CD4-positive, alpha-beta T cell treated with Interleukin-6 at 100 ng/mL for 8 hours (primary cell): ENCODE results near the gene CLTA.

Experiments
- DNase-seq: peaks from one replicate; pipeline ENCODE4 v3.0.0-alpha.2; 2020; ENCODE audit warnings: mixed read lengths, low spot score

CLTA gene, protein sequence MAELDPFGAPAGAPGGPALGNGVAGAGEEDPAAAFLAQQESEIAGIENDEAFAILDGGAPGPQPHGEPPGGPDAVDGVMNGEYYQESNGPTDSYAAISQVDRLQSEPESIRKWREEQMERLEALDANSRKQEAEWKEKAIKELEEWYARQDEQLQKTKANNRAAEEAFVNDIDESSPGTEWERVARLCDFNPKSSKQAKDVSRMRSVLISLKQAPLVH

DNA sequence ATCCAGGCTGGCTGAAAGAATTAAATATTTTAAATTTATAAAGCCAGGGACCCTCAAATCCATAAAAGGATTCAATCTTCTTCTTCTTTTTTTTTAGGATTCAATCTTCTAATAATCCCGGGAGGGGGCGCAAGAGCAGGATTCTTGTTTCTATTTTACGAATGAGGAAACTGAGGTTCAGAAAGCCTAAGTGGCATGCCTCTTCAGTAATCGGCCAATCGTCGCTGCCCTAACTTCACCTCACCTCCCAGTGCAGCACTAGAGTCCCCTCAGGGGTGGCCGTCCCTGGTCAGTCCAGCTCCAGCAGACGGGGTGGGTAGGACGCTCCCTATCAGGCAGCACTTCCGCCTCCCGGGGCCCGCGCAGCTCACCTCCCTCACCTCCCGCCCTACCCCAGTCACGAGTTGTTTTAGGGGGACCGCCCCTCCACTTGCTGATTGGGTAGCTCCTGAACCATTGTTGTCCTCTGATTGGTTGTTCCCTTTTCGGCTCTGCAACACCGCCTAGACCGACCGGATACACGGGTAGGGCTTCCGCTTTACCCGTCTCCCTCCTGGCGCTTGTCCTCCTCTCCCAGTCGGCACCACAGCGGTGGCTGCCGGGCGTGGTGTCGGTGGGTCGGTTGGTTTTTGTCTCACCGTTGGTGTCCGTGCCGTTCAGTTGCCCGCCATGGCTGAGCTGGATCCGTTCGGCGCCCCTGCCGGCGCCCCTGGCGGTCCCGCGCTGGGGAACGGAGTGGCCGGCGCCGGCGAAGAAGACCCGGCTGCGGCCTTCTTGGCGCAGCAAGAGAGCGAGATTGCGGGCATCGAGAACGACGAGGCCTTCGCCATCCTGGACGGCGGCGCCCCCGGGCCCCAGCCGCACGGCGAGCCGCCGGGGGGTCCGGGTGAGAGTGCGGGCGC lies at the start of gene CLTA:
Gene CLTA, plus strand, starts transcription at position 534 of the 902 bp plus-strand sequence. Its CDS starts 136 bp downstream, at position 670.
- peak; percentile 97 for DNase-seq

DNA sequence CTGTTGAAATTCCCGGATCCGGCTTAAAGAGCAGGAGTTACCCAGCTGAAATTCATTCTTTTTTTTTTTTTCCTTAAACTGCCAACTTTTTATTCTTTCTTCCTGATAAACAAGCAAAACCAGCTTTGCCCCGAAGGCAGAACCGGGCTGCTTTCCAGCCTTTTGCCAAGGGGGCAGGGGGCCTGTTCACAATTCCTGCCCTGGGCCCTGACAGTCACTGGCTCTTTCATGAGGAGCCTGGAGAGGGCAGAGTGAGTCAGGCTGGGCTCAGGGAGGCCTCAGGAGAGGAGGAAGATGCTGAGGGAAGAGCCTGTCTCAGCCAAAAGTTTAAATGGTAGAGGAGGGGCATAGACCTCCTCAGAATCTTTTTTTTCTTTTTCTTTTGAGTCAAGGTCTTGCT lies 49.4 kb upstream of the CLTA start:
- DNase-seq = no peak

DNA sequence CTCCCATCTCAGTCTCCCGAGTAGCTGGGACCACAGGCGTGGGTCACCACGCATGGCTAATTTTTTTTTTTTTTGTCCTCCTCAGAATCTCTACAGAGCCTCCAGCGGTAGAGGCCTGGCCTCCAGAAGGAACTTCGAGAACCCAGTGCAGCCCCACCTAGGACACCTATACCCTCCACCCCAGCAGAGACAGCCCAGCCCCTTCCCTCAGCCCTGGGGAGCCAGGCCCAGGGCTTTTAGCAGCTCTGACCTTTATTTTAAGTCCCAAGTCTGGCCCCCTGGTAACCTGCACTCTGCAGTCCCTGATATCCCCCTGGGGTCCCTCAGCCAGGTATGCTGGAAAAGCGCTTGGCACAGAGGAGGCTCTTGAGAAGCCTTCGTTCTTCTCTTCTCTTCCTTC lies 49.0 kb upstream of the CLTA start:
- no peak for DNase-seq

DNA sequence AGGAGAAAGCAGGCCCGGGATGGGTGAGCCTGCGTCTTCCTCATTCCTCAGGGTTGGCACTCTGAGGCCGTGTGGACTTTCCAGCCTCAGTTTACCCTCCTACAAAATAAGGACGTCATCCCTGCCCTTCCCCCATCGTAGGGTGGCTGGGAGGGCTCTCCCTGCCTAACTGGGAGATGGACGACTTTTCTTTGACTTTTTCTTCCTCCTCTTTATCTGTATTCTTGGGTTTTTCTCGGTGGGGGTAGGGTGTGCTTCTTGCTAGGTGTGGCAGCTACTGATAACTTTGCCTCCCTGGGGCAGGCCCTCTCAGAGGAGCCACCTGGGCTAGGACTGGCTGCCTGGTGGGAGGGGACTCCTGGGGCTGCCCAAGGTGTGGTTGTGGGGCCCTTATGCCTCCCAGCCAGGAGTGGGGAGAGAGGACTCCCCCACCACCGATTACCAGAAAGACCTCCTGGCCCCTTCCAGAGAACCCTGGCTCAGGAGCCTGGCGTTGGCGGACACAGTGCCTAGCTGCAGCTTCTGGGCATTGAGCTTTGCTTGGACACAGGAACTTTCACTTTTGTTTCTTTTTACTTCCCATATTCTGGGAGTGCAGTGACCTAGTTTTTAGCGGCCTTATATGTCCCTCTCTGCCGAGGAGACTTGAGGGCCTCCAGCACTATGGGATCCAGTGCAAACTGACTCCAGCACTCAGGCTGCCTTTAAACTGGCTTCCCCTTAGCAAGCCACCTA lies 48.0 kb upstream of the CLTA start:
- no peak for DNase-seq

DNA sequence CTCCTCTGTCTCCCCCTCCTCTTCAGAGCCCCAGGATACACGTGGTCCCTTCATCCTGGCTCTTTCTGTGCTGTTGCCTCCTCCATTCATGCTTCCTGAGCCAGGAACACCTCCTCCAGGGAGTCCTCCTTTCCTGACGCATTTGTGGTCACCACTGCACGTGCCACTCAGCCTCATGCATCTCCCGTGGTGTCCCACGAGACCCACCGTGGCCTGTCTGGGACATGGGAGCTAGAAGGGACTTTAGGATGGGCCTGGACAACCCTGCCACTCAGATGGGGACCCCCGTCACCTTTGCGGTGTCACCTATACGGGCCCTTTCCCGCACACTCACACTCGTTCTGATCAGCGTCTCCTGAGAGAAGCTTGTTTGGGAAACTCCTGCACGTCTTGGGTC lies 47.5 kb upstream of the CLTA start:
- no peak for DNase-seq

DNA sequence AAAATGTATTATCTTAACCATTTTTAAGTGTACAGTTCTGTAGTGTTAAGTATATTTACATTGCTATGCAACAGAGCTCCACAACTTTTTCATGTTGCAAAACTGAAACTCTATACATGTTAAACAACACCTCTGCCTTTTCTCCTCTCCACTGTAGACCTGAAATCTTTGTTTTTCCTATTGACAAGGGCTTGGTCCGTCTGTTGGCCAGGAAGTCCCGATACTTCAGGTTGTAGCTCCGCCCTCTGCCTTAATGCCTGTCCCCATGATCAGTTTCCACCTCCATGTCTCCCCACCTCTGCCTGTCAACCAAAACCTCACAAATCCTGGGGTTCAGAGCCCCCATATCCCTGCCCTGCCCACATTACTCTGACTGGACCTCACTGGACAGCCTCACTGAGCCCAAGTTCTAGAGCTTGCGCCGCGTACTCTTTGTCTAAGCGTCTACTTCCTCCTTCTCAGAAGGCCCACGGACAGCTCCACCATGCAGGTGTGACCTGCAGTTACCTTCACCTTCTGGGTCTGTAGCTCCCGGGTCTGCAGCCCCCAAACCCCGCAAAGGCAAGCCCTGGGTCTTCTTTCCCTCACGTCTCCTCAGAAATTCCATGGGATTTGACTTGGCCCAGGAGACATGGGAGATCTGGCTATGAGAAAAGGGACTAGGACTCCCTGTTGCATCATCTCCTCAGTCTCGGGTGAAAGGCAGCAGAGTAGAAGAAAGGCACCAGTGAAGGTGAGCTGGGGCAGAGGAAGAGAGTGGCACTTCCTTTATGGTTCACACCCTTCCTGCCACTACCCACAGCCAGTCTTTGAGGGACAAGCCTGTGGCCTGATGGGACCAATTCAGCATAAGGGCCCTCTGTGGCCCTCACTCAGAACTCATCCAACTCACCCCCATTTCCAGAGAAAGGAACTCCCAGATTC lies 46.1 kb upstream of the CLTA start:
- DNase-seq = peak; percentile 49

DNA sequence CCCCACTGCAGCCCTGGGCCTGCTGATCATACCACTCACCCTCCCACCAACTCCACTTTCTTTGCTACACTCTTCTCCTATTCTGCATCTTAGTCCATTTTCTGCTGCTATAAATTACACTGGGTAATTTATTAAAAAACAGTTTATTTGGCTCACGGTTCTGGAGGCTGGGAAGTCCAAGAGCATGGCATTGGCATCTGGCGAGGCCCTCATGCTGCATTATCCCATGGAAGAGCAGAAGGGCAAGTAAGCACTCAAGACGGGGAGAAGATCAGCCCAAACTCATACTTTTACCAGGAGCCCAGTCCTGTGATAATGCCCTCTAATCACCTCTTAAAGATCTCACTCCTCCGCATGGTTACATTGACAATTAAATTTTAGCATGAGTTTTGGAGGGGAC lies 44.8 kb upstream of the CLTA start:
- no peak for DNase-seq

DNA sequence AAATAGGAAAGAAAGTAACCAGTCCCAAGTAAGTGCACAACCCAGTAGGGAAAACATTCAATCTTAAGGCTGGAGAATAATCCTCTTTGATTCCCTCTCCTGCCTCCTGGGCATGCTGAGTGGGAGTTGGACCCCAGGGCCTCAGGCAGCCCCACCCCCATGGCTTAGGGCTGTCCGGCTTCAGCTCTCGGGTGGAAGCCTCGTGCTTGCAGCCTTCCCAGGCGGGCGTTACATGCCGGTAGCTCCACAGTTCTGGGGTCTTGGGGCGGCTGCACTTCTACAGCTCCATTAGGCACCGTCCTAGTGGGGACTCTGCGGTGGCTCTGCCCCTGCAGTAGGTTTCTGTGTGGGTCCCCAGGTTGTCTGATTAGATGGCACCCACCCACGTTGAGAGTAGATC lies 44.1 kb upstream of the CLTA start:
- no peak for DNase-seq

DNA sequence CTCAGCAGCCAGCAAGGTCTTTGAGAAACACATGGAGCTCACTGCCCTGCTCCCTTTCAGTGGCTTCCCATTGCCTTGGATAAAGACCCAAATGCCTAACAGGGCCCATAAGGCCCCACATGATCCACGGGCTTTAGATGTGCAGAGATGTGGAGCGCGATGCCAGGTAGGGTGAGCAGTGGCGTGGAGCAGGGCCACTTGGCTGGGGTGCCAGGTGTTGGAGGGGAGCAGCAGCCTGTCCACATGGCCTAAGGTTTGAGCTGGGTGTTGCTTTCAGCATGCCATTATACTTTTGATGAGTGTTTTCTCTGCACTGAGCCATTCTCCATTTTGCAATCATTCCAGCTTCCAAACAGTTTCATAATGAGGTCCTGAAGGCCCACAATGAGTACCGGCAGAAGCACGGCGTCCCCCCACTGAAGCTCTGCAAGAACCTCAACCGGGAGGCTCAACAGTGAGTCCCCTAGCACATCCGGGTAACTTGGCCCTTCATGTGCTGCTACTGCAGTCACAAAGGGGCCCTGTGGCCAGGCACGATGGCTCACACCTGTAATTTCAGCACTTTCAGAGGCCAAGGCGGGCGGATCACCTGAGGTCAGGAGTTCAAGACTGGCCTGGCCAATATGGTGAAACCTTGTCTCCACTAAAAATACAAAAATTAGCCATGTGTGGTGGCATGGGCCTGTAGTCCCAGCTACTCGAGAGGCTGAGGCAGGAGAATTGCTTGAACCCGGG lies 43.1 kb upstream of the CLTA start:
- no peak for DNase-seq

DNA sequence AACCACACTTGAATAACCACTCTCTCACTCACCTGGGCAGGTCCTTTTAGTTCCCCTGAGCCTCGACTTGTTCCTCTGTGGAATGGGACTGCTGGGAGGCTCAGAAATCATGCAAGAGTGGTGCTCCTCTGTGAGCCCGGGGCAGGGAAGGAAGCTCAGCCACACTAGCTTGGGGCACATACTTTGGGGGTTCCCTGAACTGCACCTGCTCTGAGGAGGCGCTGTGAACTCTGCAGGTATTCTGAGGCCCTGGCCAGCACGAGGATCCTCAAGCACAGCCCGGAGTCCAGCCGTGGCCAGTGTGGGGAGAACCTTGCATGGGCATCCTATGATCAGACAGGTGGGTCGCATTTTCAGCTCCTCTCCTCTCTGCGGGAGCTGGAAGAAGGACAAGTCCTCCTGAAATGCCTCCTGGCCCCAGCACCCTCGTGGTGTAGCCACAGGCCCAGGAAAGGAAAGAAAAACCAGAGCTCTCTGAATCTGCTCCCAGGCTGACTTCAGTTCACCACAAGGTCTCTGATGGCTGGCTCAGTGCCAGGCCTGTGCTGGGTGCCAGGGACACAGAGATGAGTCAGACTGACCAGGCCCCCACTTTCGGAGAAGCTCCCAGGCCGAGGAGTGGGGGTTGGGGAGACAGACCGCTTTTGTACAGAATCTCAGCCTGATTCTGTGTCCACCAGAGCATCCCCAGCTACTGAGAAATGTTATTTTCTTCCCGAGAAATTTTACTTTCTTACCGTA lies 42.2 kb upstream of the CLTA start:
- peak; percentile 75 for DNase-seq

DNA sequence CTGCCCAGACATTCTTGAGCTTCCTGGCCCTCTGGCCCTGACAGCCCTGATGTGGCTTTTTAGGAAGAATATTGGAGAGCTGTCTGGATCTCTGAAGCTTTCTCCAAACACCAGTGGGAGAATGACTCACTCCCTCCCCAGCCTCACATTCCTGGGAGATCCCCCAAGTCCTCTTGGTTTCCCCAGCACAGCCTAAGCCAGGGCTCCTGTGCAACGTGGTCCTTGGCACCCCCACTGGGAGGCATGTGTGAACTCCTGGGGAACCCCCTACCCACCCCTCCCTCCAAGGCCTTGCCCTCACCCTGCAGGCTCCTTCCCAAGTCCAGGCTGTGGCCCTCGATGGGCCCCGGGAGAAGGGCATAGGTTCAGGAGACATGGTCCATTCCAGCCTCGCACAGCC lies 41.5 kb upstream of the CLTA start:
- DNase-seq = no peak

DNA sequence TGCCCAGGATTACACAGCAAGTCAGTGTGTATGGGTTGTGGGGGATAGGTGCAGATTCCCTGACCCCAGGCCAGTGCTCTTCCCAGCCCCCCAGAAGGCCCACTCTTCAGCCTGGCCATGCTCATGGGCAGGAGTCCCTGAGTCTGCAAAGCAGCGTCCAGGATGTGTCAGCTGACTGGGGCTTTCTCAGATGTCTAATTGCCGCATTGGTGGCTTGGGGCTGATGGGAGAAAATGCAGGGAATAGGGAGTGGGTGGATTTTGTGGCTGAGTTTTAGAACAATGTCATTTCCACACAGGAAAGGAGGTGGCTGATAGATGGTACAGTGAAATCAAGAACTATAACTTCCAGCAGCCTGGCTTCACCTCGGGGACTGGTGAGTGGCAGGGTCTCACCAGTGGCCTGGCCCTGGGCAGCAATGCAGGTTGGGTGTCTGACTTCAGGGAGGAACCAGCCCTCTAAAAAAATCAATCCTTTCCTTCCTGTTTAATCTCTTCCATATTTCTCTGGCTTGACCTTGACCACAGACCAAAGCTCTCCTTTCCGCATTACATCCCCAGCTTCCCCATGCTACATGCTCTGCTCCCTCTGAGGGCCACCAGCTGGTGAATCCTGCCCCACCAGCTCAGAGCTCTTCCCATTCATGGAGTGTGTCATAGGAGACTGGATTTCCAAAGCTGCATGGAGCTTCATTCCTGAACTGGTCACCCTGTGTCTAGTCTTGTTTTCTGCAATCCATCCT lies 40.0 kb upstream of the CLTA start:
- DNase-seq = no peak

DNA sequence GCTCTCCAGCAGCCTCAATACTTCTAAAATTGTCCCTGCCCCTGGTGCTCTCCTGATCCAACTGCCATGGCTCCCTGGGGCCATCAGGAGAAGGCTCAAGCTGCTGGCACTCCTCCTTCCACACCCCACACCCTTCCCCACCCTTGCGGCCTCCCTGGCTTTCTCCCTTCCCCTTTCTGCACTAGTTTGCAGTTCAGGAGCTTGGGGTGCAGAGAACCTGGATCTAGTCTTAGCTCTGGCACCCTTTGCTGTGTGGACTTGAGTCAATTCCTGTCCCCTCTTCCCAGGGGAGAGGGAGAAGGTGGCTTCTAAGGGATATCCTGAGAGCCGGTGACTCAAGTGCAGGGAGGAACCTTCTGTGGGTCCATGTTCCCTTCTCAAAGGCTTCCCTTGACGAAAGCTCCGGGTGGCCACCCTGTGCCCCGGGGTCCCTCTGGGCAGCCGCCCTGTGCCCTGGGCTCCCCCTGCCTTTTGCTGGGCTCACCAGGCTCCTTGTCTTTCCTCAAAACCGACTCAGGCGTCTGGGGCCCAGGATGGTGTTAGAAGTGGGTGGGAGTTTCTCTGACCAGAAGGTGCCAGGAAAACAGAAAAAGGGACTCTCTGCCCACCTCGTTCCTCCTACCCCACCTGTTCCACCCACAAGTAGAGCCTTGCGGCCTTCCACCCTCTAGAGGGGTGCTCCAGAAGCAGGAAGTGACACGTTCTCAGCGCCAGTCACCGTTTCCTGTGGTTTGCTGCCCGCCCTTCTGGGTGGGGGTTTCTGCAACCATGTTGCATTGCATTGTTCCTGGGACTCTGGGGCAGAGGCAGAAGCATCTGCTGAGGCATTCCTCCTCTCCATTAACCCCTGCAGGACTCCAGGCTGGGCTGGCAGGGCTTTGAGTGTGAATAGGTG lies 39.2 kb upstream of the CLTA start:
- peak; percentile 89 for DNase-seq

DNA sequence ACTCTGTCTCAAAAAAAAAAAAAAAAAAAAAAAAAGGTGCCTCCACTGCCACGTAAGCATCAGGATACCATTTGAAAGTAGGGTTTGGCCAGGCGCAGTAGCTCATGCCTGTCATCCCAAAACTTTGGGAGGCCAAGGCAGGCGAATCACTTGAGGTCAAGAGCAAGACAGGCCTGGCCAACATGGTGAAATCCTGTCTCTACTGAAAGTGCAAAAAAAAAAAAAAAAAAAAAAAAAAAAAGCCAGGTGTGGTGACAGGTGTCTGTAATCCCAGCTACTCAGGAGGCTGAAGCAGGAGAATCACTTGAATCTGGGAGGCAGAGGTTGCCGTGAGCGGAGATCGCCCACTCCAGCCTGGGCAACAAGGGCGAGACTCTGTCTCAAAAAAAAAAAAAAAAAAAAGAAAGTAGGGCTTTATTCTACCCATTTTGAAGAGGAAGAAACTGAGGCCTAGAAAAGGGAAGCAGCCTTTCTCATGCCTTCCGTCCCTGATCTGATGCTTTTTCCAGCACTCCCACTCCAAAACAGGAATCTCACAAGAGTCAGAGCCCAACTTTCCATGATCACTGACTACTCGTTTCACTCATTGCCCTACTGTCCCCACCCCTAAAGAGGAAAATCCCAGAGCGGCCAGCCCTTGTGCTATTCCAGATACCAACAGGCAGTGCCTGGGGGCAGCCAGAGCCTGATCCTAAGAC lies 37.8 kb upstream of the CLTA start:
- DNase-seq = no peak

DNA sequence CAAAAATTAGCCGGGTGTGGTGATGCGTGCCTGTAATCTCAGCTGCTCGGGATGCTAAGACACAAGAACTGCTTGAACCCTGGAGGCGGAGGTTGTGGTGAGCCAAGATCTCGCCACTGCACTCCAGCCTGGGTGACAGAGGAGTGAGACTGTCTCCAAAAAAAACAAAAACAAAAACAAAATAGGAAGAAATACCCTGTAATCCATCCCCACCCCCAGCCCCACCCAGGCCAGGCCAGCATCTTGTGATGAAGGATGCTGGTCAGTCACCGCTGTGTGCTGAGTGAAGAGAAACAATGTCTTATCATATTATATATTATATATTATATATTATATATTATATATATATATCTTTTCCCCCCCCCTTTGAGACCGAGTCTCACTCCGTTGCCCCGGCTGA lies 37.0 kb upstream of the CLTA start:
- DNase-seq = no peak

DNA sequence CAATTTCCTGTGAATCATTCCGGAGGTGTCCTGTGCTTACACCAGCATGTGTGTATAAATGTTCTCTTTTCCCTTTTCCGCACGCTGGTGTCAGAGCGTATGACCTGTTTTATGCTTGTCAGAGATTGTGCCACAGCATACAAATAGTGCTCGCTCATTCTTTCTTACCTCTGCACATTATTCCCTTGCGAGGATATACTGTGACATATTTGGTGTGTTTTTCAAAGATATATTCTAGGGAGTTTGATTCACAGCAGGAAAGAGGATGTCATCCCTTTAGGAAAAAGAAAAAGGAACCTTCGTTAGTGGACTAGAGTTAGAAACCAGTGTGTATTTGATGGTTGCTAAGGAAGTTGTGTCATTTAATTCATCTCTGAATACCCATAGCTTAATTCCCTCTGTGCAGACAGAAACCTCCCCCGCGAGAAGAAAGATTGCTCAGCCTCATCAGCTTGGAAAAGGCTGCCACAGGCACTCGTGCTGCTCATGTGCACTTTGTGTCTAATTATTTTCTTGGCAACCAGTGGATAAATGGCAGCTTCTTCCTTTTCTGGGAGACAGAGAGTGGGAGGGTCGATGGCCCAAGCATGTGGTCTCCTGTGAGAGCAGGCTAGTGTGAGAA lies 36.3 kb upstream of the CLTA start:
- no peak for DNase-seq

DNA sequence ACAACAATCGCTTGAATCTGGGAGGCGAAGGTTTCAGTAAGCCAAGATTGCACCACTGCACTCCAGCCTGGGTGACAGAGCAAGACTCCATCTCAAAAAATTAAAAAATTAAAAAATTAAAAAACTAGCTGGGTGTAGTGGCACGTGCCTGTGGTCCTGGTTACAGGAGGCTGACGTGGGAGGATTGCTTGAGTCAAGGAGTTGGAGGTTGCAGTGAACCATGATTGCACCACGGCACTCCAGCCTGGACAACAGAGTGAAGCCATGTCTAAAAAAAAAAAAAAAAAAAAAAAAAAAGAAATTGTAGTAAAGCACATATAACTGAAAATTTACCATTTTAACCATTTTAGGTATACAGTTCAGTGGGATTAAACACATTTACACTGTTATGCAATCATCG lies 34.6 kb upstream of the CLTA start:
- DNase-seq = no peak

DNA sequence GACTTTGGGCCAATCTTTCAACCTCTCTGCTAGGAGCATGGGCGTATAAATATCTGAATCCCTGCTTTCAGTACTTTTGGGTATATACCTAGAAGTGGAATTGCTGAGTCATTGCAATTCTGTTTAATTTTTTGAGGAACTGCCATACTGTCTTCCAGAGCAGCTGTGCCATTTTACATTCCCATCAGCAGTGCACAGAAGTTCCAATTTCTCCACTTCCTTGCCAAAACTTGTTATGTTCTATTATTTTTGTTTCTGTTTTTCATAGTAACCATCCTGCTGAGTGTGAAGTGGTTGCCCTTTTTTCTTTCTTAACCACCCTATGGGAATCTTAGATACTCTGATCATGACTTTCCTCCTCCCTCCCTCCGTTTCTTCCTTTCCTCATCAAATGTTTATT lies 32.6 kb upstream of the CLTA start:
- no peak for DNase-seq
